GM10248 (cell line): ENCODE measurements around the gene KIF2A.

Experiments used
- CTCF ChIA-PET: fragments of 300-600 bp; sonication (Branson Sonifier 250); formaldehyde crosslinking; extraction: SDS; loops from one replicate; lab custom pipeline; 2021; ENCODE audit warnings: antibody characterized with exemption; lab: Yijun Ruan, JAX
- POLR2A ChIA-PET: fragments of 350-650 bp; sonication (Branson Sonifier 250); formaldehyde crosslinking; extraction: SDS; loops from one replicate; lab custom pipeline; 2020; ENCODE audit warnings: antibody characterized with exemption; lab: Yijun Ruan, JAX
- DNase-seq: peaks from one replicate; pipeline ENCODE4 v3.0.0; 2012; ENCODE audit errors: extremely low spot score
- CTCF ChIP-seq: IDR thresholded peaks from 2 replicates; pipeline ENCODE4 v1.5.1; 2012; ENCODE audit warnings: mild to moderate bottlenecking, low read depth; ENCODE audit errors: extremely low read depth, missing control alignments, control extremely low read depth

Gene KIF2A

GRCh38 chr5:62306896-62307689, 1.1 kb downstream of the KIF2A start:
- POLR2A ChIA-PET: no interaction called here
- DNase-seq: peak; percentile 50
- CTCF ChIA-PET: interaction anchor here (1.0 to 2.7 kb wide), 2 partner anchors 10 to 12 kb away, joined by 3 to 12 read pairs; no protein-coding TSS in a partner anchor
- no peak for TF ChIP-seq CTCF

GRCh38 chr5:62308439-62308838, 2.4 kb downstream of the KIF2A start:
- ChIA-PET POLR2A (no interaction called here), CTCF (interaction anchor here (1.2 to 2.7 kb wide), 3 partner anchors 9 to 84 kb away, joined by 6 to 12 read pairs (median 8); no protein-coding TSS in a partner anchor)
- no peak for TF ChIP-seq CTCF
- no peak for DNase-seq

- TF ChIP-seq CTCF: no peak
- POLR2A ChIA-PET: no interaction called here
- CTCF ChIA-PET: interaction anchor here (0.8 to 2.7 kb wide), 4 partner anchors 8 to 85 kb away, joined by 3 to 12 read pairs (median 7); no protein-coding TSS in a partner anchor
- no peak for DNase-seq
Observed at GRCh38 chr5:62309107-62309506, 3.1 kb downstream of the KIF2A start.

- ChIA-PET POLR2A (no interaction called here), CTCF (interaction anchor here (1.0 to 1.5 kb wide), 4 partner anchors 13 to 47 kb away, joined by 3 to 4 read pairs (median 4); no protein-coding TSS in a partner anchor)
- DNase-seq: no peak
- TF ChIP-seq CTCF: no peak
Observed at GRCh38 chr5:62310426-62311143, 4.6 kb downstream of the KIF2A start.

- CTCF ChIA-PET: no interaction called here
- DNase-seq: no peak
- no peak for TF ChIP-seq CTCF
- POLR2A ChIA-PET: no interaction called here
Observed at GRCh38 chr5:62312036-62312435, 6.0 kb downstream of the KIF2A start.

GRCh38 chr5:62312674-62313073, 6.7 kb downstream of the KIF2A start:
- ChIA-PET CTCF (no interaction called here), POLR2A (no interaction called here)

More at GRCh38 chr5:62312674-62313073, 6.7 kb downstream of the KIF2A start:
- no peak for TF ChIP-seq CTCF
- DNase-seq: no peak
